ENCODE results near the gene DOCK1.

- TF ChIP-seq CTCF (conservative IDR thresholded peaks at IDR 0.05; ENCODE audit: low read length) = no peak
- TF ChIP-seq EZH2phosphoT487 (IDR thresholded peaks at IDR 0.05; ENCODE audit: borderline replicate concordance) = no peak
Measured at GRCh38 chr10:127464561-127464960, 559.3 kb downstream of the DOCK1 start.
